Erythroblast (primary cell): Measurements from ENCODE around the gene CYP4F3.

Experiments
- GATA1 ChIP-seq: IDR thresholded peaks from 2 replicates; pipeline ENCODE4 v1.6.1; 2011; ENCODE audit warnings: low read depth, mild to moderate bottlenecking, control low read depth, low read length, moderate library complexity
- POLR2A ChIP-seq: IDR thresholded peaks from 2 replicates; pipeline ENCODE4 v1.6.1; 2011; ENCODE audit warnings: mild to moderate bottlenecking, low read length

DNA sequence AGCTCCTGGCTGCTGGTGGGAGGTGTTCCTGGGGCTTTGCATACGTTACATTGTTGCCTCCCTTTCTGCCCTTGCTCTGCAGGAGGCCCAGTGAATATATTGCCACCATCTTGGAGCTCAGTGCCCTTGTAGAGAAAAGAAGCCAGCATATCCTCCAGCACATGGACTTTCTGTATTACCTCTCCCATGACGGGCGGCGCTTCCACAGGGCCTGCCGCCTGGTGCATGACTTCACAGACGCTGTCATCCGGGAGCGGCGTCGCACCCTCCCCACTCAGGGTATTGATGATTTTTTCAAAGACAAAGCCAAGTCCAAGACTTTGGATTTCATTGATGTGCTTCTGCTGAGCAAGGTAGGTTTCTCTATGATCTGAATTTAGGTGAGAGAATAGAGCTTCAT is 42.7 kb downstream of the CYP4F3 start:
- TF ChIP-seq POLR2A = no peak
- TF ChIP-seq GATA1 = no peak
